SU-DHL-6 (cell line): ENCODE measurements around the gene FBXW8.

ENCODE experiments used
- EZH2phosphoT487 ChIP-seq: fragments of 200-600 bp; sonication (generic), shearing (Covaris generic); conservative IDR thresholded peaks from 2 replicates; pipeline ENCODE4 v1.6.1; 2018; ENCODE audit warnings: mild to moderate bottlenecking, antibody characterized with exemption, low read length, moderate library complexity, mixed read lengths
- TF ChIP-seq, protein P1 (sequence below): fragments of 200-600 bp; sonication (generic); IDR thresholded peaks from one replicate; pipeline ENCODE4 v1.5.1; 2017; ENCODE audit warnings: antibody characterized with exemption, mild to moderate bottlenecking, low read length, moderate library complexity; ENCODE audit not compliant: insufficient read depth, poor library complexity, severe bottlenecking

DNA sequence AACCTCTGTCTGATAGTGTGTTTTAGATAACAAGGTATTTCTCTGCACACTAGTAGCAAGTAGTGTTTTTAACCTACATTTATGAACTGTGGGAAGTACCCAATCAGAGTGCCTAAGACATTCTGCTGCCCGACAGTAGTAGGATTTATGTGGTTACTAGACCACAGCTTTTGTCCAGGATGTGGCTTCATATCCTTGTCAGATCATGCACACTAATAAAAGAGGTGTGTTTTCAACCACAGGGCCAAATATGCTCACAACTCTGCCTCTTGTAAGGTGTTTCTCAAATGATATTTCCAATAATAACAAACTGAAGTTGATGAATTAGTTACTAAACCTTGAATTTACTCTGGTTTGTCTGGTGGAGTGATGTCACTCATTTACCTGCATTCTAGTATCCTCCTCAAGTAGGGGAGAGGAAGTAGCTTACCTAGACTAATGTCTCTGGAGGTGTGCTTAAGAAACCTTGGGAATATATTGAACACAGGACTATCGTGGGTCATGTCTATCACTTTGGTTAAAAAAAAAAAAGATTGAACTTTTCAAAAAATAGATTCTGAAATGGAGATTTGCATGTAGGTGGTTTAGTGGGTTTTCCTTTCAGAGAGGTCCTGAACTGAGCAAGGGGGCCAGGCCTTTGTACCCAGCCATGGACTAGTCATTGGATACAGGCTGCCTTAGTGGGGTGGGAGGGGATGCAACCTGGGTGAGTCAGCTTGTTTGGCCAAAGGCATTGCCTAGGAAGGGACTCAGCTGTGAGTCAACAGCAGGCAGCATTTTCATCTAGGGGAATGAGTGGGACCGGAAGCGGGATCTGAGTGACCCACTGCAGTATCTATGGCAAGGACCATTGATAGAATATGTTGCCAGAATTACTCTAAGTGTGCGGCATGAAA, 14.1 kb downstream of the FBXW8 start:
- TF ChIP-seq, protein P1, sequence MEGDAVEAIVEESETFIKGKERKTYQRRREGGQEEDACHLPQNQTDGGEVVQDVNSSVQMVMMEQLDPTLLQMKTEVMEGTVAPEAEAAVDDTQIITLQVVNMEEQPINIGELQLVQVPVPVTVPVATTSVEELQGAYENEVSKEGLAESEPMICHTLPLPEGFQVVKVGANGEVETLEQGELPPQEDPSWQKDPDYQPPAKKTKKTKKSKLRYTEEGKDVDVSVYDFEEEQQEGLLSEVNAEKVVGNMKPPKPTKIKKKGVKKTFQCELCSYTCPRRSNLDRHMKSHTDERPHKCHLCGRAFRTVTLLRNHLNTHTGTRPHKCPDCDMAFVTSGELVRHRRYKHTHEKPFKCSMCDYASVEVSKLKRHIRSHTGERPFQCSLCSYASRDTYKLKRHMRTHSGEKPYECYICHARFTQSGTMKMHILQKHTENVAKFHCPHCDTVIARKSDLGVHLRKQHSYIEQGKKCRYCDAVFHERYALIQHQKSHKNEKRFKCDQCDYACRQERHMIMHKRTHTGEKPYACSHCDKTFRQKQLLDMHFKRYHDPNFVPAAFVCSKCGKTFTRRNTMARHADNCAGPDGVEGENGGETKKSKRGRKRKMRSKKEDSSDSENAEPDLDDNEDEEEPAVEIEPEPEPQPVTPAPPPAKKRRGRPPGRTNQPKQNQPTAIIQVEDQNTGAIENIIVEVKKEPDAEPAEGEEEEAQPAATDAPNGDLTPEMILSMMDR = no peak
- TF ChIP-seq EZH2phosphoT487 = no peak
